Hepatic stellate cell (primary cell): Measurements from ENCODE around the gene PDE1C.
"Not testable (repeated sequence)": the region's sequence is repeated elsewhere in the genome, so short reads cannot be mapped to it uniquely, and the experiment has no call there.

Experiments
- DNase-seq: peaks from one replicate; pipeline ENCODE4 v3.0.0; 2011; ENCODE audit warnings: low spot score

PDE1C gene

DNA sequence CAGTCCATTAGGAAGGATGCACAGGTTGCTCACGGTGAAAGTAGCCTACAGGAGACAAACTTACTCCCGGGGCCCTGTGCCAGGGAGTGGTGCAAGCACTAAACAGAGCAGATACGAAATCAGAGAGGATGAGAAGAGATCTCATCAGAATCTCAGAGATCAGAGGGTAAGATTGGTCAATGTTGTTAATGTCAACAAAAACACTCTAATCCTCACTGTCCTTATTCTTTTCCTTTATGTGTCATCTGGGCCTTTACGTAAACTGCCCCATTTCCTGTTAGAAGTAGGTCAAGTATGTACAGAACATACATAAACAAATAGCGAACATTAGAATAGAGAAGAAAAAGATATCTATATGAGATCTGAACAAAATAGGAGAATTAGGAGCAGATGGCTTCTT, 220.1 kb downstream of the PDE1C start:
- DNase-seq, result no peak

DNA sequence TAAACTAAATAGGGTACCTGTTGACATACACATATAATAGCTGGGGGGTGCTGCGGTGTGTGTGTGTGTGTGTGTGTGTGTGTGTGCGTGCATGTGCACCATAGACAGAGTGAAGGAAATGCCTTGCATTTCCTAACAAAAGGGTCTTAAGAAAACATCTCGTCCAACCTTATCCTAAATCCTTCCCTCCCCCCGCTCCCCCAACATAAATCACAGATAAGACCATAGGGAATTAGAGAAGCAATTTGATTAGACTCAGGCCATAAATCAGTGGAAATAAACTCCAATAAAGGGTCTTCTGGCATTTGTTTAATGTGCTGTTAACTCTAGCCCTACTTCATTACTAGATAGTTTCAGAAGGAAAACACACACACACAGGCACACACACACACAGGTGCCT, 234.7 kb downstream of the PDE1C start:
- no peak for DNase-seq

DNA sequence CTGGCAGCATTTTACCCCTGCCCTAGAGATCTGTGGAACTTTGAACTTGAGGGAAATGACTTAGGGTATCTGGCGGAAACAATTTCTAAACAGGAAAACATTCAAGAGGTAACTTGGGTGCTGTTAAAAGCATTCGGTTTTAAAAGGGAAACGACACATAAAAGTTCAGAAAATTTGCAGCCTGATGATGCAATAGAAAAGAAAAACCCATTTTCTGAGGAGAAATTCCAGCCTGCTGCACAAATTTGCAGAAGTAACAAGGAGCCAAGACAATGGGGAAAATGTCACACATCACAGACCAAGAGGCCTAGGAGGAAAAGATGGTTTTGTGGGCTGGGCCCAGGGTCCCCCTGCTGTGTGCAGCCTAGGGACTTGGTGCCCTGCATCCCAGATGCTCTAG, 236.6 kb downstream of the PDE1C start:
- DNase-seq, result not testable (repeated sequence)

DNA sequence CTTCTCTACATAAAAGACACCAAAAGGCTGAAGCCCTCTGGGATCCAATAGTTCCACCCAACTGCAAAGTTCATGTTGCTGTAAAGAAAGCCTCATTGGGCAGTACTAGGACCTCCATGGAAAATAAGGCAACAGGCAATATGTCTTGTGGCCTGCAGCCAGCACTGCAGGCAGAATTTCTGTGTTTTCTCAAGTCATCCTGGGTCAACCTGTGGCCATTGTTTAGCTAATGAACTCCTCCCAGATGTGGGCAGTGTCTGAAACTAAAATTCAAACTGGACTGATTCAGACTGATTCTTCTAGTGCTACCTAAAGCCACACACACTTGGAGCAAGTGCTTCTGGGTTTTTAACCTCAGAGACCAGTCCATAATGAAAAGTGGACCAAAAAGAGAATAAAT, 241.7 kb downstream of the PDE1C start:
- no peak for DNase-seq

DNA sequence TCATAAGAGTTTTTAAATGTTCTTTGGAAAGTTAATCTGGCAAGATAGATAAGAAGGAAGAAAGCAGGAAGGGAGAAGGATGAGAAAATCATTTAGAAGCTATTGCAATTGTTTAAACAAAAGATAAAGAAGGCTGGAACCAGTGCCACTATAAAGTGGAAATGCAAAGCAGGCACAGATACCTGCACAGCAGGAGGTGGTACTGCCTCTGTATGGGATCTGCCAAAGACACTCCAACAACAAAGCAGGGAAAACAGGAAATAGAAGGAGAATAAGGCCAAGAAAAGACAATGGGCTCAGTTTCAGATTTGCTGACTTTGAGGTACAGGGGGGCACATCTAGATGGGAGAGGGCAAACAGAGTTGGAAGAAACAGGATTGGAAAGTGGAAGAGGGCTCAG, 244.6 kb downstream of the PDE1C start:
- no peak for DNase-seq

DNA sequence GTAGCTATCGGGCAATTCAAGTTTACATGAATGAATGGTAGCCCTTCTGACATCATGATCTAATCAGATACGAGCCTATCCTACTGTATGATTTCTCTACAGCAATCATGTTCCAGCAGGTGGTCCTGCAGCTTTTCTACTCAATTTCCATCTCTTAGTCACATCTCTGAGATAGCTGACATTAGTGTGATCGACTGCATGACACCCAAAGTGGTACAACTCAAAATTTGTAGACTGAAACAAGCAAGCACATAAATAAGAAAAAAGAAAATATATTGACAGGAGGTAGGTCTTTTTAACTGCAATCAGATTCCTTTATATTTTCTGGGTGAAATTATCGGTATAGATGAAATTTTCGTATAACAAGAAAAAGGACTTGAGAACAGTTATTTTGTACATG, 251.2 kb downstream of the PDE1C start:
- DNase-seq, result no peak

DNA sequence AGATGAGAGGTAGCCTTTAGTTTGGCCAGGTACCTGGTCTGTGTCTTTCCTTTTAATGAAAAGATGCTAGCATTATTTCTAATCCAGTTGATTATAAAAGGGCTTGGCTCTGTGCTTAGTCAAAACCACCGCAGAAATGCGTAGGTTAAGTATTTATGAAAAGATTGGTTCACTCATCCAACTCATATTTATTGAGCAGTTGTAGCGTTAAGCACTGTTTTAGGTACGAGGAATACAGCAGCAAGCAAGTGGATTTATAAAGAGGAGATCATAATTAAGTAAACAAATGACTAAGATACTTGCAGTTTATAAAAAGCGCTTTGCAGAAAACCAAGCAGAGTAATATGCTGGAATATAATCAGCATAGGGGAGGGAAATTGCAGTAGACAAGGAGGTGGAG, 253.4 kb downstream of the PDE1C start:
- DNase-seq, result no peak

DNA sequence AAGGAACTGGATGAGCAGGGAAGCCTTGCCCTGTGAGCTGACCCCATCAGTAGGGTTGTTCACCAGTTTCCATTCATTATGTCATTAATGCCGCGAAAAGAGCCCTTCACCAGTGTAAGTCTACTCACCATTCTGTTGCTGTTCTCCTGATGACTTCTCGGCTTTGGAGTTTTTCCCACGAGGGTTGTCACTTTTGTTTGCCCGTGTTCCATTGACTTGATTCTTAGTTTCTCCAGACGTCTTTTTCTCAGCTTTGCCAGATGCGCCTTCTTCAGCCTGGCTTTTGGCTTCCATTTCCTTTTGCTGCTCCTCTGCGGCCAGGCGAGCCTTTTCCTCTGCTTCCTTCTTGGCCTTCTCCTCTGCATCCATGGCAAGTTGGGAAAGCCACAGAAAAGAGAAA, 254.4 kb downstream of the PDE1C start:
- DNase-seq, result no peak

DNA sequence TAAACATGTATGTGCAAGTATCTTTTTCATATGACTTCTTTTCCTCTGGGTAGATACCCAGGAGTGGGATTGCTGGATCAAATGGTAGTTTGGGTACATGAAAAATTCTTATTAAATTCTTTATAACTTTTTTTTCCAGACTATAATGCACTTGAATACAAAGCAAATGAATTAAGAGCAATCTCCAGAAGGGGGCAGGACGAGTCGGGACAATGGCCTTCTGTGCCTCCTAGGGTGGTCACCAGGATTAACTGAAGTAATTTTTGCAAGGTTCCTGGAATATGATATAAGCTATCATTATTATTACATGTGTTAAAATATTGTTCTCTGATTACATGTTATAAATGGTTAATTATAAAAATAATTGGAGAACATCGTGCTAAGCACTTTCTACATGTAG, 256.0 kb downstream of the PDE1C start:
- DNase-seq, result peak; percentile 5

DNA sequence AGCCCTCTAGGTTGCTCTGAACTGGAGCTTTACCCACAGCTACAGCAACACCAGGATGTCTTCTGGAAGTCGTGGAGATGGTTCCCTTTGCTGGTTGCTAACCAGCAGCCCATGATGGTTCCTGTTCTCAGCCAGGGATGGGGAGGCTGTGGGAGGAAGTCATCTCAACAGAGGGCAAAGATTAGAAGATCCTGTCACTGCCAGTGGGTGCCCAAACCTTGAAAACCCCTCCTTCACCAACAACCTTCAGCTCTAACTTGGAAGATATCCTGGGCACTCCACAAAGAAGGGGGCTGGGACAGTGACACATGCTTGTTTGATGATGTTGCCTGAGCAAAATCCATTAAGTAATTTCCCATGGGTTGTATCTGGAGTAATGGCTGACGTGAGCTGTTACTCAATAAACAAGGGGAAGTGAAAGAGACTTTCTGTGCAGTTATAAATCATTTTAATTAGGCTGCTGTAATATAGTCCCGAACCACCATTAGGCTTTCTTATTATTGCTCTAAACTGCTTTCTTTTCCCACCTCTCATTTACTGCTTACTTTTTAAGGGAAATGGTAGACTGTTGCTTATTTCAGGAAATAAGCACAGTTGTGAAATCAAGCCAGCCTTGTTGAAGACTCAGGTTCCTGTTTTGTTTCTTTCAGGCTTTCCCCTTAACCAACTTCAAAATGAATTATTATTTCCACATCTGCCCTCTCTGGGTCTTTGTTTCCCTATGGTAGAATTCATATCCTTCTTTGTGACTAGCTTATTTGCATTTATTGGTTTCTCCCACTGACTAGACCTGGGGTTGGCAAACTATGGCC, 258.4 kb downstream of the PDE1C start:
- DNase-seq, result no peak

DNA sequence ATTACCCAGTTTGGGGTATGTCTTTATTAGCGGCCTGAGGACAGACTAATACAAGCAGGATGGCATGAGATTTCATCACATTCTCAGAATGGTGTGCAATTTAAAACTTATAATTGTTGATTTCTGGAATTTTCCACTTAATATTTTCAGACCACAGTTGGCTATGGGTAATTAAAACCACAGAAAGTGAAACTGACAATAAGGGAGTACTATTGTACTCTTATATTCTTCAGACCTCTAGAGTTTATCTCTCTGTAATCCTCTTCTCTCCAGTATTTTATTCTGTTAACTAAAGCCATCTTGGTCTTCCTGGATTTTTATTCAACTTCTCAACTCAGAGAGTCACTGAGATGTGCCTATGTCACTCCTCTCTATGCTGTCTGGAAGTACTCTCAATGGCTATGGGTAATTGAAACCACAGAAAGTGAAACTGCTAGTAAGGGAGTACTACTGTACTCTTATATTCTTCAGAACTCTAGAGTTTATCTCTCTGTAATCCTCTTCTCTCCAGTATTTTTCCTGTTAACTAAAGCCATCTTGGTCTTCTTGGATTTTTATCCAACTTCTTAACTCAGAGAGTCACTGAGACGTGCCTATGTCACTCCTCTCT, 264.9 kb downstream of the PDE1C start:
- DNase-seq, result no peak

DNA sequence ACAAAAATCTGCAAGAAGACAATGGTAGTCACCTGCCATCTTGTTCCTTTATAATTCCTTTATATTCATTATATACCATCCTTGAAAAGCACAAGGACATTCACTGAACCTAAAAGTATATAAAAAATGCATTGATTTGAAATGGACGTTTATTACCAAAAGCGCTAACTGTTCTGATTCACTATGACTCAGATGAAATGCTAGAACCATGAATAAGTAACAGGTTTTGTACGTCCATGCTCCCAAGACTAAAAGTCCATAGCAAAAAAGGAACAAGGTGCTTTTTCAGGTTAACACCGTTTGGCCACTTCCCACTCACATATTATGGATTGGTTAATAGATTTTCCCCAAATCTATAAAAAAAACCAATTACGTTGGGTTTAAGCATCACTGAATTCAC, 273.8 kb downstream of the PDE1C start:
- DNase-seq, result no peak

DNA sequence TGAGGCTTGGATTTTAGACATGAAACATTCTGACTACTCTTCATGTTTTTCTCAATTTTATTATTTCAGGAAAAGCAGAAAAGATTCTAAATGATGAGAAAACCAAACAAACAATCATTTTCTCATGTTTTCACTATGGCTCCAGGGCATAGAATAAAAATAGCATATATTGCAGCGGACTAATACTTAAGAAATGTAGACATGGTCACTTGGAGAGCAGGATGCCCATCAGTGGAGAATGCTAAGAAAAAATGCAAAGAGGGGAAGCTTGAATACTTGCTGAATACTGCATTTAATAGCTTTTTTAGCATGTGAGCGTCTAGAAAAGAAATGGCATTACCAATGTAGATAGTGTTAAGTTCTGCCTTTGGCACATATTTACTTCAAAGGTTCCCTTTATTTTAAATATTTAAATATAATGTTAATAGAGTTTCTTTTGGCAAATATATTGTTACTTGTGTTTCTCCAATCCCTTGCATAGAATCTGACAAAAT, 275.3 kb downstream of the PDE1C start:
- no peak for DNase-seq

DNA sequence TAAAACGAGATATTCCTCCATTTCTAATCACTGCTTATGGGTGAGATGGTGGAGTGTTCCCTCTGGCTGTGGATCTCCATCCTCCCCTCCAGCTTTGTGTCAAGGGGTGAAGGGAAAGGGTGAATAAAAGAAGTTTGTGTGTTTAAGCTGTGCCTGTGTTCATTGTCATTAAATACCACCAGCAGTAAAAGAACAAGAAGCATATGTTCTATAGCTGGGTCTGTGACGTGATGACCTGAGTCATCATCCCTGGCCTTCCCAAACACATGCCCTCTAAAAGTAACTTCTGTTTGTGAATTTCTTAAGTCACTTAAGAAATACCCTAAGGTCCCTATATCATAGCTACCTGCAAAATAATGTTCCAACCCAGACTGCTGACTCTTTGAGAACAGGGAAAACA, 278.3 kb downstream of the PDE1C start:
- no peak for DNase-seq

DNA sequence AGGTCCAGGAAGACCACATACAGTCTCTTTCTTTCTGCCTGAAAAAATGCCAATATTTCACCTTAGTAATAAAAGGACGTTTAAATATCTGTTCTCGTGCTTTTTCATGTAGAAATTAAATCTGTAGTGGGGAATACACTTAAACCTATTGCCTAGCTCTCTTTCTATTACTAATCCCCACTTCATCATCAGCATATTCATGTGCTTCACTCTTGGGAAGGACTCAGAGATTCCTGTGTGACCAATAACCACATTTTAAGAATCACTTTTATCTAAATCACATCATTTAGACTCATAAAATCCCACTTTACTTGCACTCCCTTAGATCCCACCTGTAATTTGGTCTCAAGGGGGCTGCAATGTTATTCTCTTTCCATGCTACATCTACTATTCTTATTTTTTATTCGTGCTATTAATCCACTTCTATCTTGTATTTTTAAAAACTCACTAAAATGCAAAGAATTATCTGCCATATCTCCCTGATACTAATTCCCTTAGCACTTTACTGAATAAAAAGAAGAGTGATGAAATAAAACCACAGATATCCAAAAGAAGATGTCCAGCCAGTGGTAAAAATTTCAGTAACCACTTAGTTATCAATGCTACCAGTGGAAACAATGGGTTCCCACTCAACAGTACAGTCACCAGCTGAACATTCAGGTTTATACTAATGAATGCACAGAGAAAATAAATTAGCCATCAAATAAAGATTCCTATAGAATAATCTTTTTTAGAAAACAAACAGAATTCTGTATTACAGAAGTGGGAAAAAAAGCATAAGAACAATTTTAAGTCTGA, 281.1 kb downstream of the PDE1C start:
- no peak for DNase-seq

DNA sequence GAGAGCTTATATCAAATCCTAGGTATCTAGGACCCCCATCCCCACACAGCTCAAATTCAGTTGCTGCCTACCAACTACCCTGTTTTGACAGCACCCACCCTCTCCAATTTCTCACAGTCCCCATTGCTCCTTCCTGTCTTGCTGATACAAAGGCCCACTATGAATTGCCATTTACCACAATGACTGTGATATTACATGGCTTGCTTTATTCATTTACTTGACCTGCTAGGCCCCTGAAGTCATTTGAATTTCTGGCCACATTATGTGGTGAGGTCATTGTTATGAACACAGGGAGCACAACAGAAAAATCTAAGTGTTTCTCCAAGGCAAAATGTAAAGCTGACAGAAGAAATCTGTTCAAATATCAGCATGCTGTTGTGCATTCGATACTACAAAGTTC, 281.8 kb downstream of the PDE1C start:
- no peak for DNase-seq

DNA sequence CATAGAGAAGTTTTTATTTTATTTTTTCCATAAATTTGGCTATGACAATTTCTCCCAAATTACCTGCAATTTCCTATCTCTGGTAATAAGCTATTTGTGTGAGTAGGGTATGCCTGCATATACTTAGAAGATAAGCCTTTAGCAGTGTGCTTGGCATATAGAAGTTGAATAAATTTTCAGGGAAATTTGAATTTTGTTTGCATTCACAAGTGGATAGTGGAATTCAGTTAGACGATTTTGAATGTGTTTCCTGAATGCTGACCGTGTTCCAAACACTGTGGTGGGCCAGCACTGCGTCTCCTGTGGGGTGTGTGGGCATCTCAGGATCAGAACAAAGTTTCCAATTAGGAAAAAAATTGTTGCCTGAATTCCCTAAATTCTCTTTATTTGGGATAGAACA, 283.9 kb downstream of the PDE1C start:
- no peak for DNase-seq

DNA sequence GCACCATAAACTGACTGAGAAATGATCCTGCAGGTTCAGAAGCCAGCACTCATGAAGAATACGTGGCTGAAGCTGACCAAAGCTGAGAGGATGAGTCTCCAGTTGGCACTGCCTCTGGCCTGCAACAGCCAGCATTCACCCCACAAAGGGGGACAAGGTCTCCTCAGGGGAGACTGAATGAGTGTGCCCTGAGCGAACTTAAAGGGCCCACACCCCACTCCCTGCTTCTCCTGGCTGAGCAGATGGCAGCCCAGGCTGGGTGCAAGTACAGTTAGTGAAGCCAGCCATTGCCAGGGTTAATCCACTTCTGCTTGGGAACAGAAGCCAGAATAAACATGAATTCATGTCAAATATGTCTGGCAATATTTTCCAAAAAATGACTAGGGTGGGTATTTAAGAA, 285.1 kb downstream of the PDE1C start:
- DNase-seq, result no peak

DNA sequence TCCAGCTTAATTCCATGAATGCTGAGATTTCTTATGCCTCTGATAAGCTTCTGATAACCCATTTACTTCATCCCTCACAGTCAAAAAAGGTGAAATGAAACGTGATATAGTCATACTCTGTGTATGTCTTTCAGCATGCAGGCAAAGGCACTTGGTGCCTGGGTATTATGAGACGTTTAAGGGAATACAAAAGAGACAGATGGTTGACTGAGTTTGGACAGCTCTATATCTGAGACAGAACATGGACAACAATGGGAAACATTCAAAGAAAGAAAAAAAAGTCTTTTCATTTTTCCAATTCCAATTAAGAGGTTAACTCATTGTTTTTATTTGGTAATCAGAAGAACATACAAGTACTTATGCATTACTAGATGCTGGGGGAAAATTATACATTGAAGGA, 287.0 kb downstream of the PDE1C start:
- DNase-seq, result no peak

DNA sequence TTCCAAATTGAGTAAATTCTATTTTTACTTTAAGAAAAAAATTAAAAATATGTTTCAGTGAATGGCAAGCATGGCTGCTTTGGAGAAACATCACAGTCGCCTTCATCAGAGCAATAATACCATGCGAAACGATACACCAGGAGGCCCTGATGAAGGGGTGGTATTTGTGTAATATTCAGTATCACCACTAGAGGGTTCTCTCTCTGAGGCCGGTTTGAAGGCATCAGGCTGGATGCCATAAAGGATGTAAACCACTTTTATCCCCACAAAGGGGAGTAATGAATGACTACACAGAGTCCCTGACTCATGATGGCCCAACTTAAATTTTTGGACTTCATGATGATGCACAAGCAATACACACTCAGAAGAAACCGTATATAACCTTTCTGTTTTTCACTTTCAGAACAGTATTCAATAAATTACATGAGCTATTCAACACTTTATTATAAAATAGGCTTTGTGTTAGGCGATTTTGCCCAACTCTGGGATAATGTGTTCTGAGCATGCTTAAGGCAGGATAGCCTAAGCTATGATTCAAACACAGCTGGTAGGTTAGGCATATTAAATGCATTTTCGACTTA, 287.7 kb downstream of the PDE1C start:
- DNase-seq, result peak; percentile 44

DNA sequence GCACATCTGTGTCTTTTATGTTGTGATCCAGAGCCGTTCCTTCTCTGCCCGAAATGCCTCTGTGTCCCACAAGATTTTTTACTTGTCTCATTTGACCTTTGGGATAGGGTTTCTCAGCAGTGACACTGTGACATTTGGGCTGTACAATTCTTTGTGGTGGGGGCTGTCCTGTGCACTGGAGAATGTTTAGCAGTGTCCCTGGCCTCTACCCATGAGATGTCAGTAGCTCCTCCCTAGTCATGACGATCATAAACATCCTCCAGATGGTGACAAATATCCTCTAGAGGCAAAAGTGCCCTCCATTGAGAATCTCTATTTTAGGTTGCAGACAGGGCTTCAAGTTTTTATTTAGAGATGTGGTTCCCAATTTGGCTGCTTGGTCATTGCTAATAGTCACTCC, 291.9 kb downstream of the PDE1C start:
- DNase-seq, result no peak

DNA sequence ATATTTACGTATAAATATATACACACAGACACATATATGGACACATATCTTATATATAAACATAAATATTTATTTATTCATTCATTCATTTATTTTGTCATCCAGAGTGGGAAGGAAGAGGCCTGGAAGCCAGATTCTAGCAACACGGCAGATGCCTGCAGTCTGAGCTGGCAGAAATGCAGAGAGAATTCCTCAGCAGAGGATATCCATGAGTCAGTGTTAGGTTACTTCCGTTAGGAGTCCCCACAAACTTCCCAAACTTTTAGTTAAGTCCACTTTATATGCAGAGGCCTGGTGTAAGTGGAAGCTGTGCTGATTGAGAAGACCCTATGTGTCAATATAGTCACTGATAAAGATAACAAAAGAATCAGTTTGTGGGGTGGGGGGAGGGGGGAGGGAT, 293.6 kb downstream of the PDE1C start:
- DNase-seq, result peak; percentile 74

DNA sequence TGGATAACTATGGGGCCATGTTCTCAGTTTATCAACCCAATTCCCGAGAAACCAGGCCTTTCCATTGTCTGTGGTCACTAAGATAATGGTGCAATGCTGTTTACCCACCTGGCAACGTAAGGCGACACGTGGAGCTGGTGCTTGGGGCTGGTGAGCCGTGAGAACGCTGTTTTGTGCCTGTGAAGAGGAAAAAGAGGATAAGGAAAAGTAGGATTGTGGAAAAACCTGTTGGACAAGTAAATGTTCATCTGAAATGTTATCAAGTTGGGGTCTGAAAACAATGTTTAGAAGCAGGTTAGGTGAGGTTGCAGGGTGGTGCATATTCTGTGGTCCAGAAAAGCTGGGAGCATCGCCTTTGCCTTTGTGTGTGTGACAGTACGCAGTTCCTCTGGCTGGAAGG, 294.7 kb downstream of the PDE1C start:
- no peak for DNase-seq
